ENCODE measurements around the gene SURF6. TPM values are rescaled to one million over a fixed set of nuclear protein-coding genes. Genes with fewer than 3 reads are reported as not detected.

Gene SURF6
- total and polyA plus RNA-seq, 2 of the 8 experiments (the other 6 are each of a cell fraction or from before 2014, with no cell fraction given) = 6.1 to 23.7 TPM

DNA sequence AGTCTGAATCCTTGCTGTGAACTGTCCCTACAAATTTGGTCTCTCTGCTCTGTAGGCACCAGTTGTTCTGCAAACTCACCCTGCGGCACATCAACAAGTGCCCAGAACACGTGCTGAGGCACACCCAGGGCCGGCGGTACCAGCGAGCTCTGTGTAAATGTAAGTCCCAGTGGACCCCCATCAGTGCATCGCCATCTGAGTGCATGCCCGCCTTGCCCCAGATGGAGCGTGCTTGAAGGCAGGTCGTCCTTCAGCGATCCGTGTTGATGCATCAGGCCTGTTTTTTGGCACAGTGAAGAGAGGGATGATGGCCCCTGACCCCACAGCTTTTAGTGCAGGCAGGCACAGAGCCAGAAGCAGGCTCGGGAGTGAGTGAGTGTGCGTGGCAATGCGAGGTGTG is 21.7 kb upstream of the SURF6 start (continued):
- no peak for TF ChIP-seq KDM4A (IDR thresholded peaks at IDR 0.05; ENCODE audit: low read depth, low read length, severe bottlenecking)
- no peak for TF ChIP-seq EZH2 (IDR thresholded peaks at IDR 0.05; ENCODE audit: low read depth, low read length, severe bottlenecking)
- TF ChIP-seq YY1 (IDR thresholded peaks at IDR 0.05; ENCODE audit: low read depth, low read length) = no peak
- TF ChIP-seq POLR2A (IDR thresholded peaks at IDR 0.05; ENCODE audit: control extremely low read depth in 1 of 2, low read depth in 2 of 2, low read length in 2 of 2) = no peak
- no peak for TF ChIP-seq PHF8 (conservative IDR thresholded peaks at IDR 0.05; ENCODE audit: low read depth, low read length)
- TF ChIP-seq CHD1 (IDR thresholded peaks at IDR 0.05; ENCODE audit: low read depth, low read length) = no peak
- TF ChIP-seq SRF (IDR thresholded peaks at IDR 0.05; ENCODE audit: low read depth, low read length) = no peak
- TF ChIP-seq, protein P1, sequence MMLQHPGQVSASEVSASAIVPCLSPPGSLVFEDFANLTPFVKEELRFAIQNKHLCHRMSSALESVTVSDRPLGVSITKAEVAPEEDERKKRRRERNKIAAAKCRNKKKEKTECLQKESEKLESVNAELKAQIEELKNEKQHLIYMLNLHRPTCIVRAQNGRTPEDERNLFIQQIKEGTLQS (IDR thresholded peaks at IDR 0.05; ENCODE audit: insufficient read depth, low read depth, low read length) = no peak
- no peak for TF ChIP-seq SP2 (IDR thresholded peaks at IDR 0.05; ENCODE audit: low read length)
- TF ChIP-seq BACH1 (IDR thresholded peaks at IDR 0.05; ENCODE audit: low read length) = no peak
